Measurements from ENCODE around the gene DRD4. TPM values are rescaled to one million over a fixed set of nuclear protein-coding genes. Genes with fewer than 3 reads are reported as not detected.

The DRD4 gene
- total RNA-seq, 1 donor from 2014 or later = 1.2 TPM

DNA sequence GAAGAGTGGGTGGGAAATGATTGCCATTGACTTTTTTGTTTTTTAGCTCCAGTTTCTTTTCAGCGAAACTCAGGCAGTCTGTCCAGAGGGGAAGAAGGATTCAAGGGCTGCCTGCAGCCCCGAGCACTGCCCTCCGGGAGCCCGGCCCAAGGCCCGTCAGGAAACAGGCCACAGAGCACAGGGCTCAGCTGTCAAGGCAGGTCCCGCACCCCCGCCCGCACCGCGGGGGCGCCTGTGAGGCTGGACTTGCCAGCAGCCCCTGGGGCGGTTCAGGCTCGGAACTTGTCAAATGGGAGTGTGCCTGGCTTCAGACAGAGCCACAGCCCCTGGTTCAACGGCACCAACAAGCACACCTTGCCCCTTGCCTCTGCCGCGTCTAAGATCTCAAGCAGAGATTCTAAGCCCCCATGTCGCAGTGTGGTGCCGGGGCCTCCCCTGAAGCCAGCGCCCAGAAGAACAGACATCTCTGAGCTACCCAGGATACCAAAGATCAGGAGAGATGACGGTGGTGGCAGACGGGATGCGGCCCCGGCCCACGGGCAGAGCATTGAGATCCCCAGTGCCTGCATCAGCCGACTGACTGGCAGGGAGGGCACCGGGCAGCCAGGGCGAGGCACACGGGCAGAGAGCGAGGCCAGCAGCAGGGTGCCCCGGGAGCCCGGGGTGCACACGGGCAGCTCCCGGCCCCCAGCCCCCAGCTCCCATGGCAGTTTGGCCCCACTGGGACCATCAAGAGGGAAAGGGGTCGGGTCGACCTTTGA, 29.9 kb upstream of the DRD4 start:
- H3K27me3 ChIP-seq = no peaks in the 10 kb centered on the region
- H3K4me1 ChIP-seq = no peaks in the 10 kb centered on the region
- H3K9me3 ChIP-seq = no peaks in the 10 kb centered on the region
- intact Hi-C loops (cut with DNase I) = no loop called here
- no peak overlapping the region for H3K27ac ChIP-seq
- H3K4me3 ChIP-seq = no peak overlapping the region
- no peak for DNase-seq
- no peak for ATAC-seq
- H3K36me3 ChIP-seq = peaks cover 100% of the 10 kb centered on the region
- TF ChIP-seq, protein P1, sequence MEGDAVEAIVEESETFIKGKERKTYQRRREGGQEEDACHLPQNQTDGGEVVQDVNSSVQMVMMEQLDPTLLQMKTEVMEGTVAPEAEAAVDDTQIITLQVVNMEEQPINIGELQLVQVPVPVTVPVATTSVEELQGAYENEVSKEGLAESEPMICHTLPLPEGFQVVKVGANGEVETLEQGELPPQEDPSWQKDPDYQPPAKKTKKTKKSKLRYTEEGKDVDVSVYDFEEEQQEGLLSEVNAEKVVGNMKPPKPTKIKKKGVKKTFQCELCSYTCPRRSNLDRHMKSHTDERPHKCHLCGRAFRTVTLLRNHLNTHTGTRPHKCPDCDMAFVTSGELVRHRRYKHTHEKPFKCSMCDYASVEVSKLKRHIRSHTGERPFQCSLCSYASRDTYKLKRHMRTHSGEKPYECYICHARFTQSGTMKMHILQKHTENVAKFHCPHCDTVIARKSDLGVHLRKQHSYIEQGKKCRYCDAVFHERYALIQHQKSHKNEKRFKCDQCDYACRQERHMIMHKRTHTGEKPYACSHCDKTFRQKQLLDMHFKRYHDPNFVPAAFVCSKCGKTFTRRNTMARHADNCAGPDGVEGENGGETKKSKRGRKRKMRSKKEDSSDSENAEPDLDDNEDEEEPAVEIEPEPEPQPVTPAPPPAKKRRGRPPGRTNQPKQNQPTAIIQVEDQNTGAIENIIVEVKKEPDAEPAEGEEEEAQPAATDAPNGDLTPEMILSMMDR (IDR thresholded peaks at IDR 0.05) = no peak

DNA sequence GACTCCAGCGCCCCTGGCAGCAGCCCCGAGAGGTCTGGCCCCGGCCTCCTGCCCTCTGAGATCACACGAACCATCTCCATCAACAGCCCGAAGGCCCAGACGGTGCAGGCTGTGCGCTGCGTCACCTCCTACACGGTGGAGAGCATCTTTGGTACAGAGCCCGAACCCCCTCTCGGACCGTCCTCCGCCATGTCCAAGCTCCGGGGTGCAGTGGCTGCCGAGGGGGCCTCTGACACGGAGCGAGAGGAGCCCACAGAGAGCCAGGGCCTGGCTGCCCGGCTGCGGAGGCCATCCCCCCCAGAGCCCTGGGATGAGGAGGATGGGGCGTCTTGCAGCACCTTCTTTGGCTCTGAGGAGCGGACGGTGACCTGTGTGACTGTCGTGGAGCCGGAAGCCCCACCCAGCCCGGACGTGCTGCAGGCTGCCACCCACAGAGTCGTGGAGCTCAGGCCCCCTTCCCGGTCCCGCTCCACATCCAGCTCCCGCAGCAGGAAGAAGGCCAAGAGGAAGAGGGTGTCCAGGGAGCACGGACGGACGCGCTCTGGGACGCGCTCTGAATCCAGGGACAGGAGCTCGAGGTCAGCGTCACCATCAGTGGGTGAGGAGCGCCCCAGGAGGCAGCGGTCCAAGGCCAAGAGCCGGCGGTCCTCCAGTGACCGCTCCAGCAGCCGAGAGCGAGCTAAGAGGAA, 29.0 kb upstream of the DRD4 start:
- no peak overlapping the region for H3K27ac ChIP-seq
- TF ChIP-seq, protein P1 (IDR thresholded peaks at IDR 0.05) = no peak
- H3K9me3 ChIP-seq = no peaks in the 10 kb centered on the region
- H3K27me3 ChIP-seq = no peaks in the 10 kb centered on the region
- ATAC-seq (no peak), DNase-seq (peak; percentile 61)
- H3K36me3 ChIP-seq = peaks cover 100% of the 10 kb centered on the region
- intact Hi-C loops (cut with DNase I) = no loop called here
- H3K4me3 ChIP-seq = no peak overlapping the region
- H3K4me1 ChIP-seq = peaks cover 4% of the 10 kb centered on the region

DNA sequence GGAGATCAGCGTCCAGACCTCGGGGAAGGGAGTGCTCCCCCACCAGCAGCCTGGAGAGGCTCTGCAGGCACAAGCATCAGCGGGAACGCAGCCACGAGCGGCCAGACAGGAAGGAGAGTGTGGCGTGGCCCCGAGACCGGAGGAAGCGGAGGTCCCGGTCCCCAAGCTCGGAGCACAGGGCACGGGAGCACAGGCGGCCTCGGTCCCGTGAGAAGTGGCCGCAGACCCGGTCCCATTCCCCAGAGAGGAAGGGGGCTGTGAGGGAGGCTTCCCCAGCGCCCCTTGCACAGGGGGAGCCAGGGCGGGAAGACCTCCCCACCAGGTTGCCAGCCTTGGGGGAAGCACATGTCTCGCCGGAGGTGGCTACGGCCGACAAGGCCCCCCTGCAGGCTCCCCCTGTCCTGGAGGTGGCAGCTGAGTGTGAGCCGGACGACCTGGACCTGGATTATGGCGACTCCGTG, 28.2 kb upstream of the DRD4 start:
- no peaks in the 10 kb centered on the region for H3K9me3 ChIP-seq
- peaks cover 6% of the 10 kb centered on the region for H3K4me1 ChIP-seq
- H3K27ac ChIP-seq = no peak overlapping the region
- intact Hi-C loops (cut with DNase I) = no loop called here
- H3K27me3 ChIP-seq = no peaks in the 10 kb centered on the region
- ATAC-seq = no peak
- DNase-seq = peak; percentile 65
- TF ChIP-seq, protein P1 (IDR thresholded peaks at IDR 0.05) = no peak
- H3K4me3 ChIP-seq = no peak overlapping the region
- peaks cover 96% of the 10 kb centered on the region for H3K36me3 ChIP-seq

DNA sequence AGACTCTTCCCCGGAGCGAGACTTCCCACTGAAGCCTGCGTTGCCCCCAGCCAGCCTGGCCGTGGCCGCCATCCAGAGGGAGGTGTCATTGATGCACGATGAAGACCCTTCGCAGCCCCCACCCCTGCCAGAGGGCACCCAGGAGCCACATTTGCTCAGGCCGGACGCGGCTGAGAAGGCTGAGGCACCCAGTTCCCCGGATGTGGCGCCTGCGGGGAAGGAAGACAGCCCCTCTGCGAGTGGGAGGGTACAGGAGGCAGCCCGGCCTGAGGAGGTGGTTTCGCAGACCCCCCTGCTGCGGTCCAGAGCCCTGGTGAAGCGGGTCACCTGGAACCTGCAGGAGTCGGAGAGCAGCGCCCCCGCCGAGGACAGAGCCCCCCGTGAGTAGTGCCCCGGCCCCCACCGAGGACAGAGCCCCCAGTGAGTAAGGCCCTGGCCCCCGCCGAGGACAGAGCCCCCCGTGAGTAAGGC, 27.7 kb upstream of the DRD4 start:
- intact Hi-C loops (cut with DNase I) = no loop called here
- H3K9me3 ChIP-seq = no peaks in the 10 kb centered on the region
- H3K4me1 ChIP-seq = peaks cover 12% of the 10 kb centered on the region
- TF ChIP-seq, protein P1 (IDR thresholded peaks at IDR 0.05) = no peak
- ATAC-seq = no peak
- H3K4me3 ChIP-seq = no peak overlapping the region
- peaks cover 90% of the 10 kb centered on the region for H3K36me3 ChIP-seq
- H3K27ac ChIP-seq = no peak overlapping the region
- H3K27me3 ChIP-seq = no peaks in the 10 kb centered on the region
- DNase-seq = peak; percentile 63

DNA sequence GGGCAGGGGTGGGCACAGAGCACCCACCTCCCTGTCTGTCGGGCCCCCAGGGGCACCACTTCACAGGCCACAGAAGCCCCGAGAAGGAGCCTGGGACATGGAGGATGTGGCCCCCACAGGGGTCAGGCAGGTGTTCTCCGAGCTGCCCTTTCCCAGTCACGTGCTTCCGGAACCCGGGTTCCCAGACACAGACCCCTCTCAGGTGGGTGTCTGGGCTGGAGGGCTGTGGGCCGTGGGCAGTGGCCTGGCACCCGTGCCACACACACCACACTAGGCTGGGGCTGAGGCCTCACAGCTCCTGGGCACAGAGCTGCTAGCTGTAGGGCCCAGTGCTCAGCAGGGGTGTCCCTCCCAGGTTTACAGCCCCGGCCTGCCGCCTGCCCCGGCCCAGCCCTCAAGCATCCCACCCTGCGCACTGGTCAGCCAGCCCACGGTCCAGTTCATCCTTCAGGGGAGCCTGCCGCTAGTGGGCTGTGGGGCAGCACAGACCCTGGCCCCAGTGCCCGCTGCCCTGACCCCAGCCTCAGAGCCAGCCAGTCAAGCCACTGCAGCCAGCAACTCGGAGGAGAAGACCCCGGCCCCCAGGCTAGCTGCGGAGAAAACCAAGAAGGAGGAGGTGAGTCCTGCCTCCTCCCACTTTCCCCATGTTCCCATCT, 26.8 kb upstream of the DRD4 start:
- H3K27me3 ChIP-seq = no peaks in the 10 kb centered on the region
- no peak overlapping the region for H3K4me3 ChIP-seq
- intact Hi-C loops (cut with DNase I) = no loop called here
- TF ChIP-seq, protein P1 (IDR thresholded peaks at IDR 0.05) = no peak
- H3K9me3 ChIP-seq = no peaks in the 10 kb centered on the region
- peaks cover 21% of the 10 kb centered on the region for H3K4me1 ChIP-seq
- ATAC-seq (no peak), DNase-seq (peak; percentile 62)
- H3K36me3 ChIP-seq = peaks cover 81% of the 10 kb centered on the region
- H3K27ac ChIP-seq = no peak overlapping the region

Data from upper lobe of right lung (tissue), 1 donor.